ENCODE measurements around the gene RAB3IL1.

The RAB3IL1 gene

GRCh38 chr11:61901397-61901796, 16.0 kb downstream of the RAB3IL1 start:
- H3K9ac ChIP-seq (ENCODE audit: low read length): no peak overlapping the region
- no peak overlapping the region for H2AFZ ChIP-seq (ENCODE audit: low read depth, low read length)
- H3K79me2 ChIP-seq (ENCODE audit: low read length): no peaks in the 10 kb centered on the region
- no peaks in the 10 kb centered on the region for H4K20me1 ChIP-seq (ENCODE audit: insufficient read depth, low read length)
- no peak for TF ChIP-seq EZH2phosphoT487 (IDR thresholded peaks at IDR 0.05; ENCODE audit: low read depth)
- TF ChIP-seq CTCF (IDR thresholded peaks at IDR 0.05; ENCODE audit: low read depth, low read length): no peak
- H3K9me3 ChIP-seq (ENCODE audit: insufficient read depth, low read length): no peaks in the 10 kb centered on the region
- no peak overlapping the region for H3K4me3 ChIP-seq (ENCODE audit: low read length)
- H3K4me1 ChIP-seq (ENCODE audit: low read length): peaks cover 6% of the 10 kb centered on the region; the same call in 1 of the 2 replicates
- H3K27ac ChIP-seq (ENCODE audit: low read length): no peak overlapping the region
- H3K36me3 ChIP-seq (replicated peaks; ENCODE audit: low read depth, low read length): no peaks in the 10 kb centered on the region
- H3K27me3 ChIP-seq (ENCODE audit: low read depth, low read length): no peaks in the 10 kb centered on the region
- H3K4me2 ChIP-seq (ENCODE audit: low read length): no peak overlapping the region

GRCh38 chr11:61900251-61900650, 17.1 kb downstream of the RAB3IL1 start:
- Histone ChIP-seq H3K4me2 (ENCODE audit: low read length) (no peak overlapping the region), H3K9ac (ENCODE audit: low read length) (no peak overlapping the region), H2AFZ (ENCODE audit: low read depth, low read length) (no peak overlapping the region), H3K4me3 (ENCODE audit: low read length) (no peak overlapping the region), H4K20me1 (ENCODE audit: insufficient read depth, low read length) (no peaks in the 10 kb centered on the region), H3K4me1 (ENCODE audit: low read length) (peaks cover 6% of the 10 kb centered on the region; the same call in 1 of the 2 replicates), H3K27ac (ENCODE audit: low read length) (no peak overlapping the region), H3K36me3 (replicated peaks; ENCODE audit: low read depth, low read length) (no peaks in the 10 kb centered on the region), H3K27me3 (ENCODE audit: low read depth, low read length) (no peaks in the 10 kb centered on the region), H3K9me3 (ENCODE audit: insufficient read depth, low read length) (no peaks in the 10 kb centered on the region), H3K79me2 (ENCODE audit: low read length) (no peaks in the 10 kb centered on the region)
- TF ChIP-seq EZH2phosphoT487 (IDR thresholded peaks at IDR 0.05; ENCODE audit: low read depth) (no peak), CTCF (IDR thresholded peaks at IDR 0.05; ENCODE audit: low read depth, low read length) (no peak)

- H4K20me1 ChIP-seq (ENCODE audit: insufficient read depth, low read length): no peaks in the 10 kb centered on the region
- no peaks in the 10 kb centered on the region for H3K27me3 ChIP-seq (ENCODE audit: low read depth, low read length)
- H3K4me3 ChIP-seq (ENCODE audit: low read length): peak overlapping the region; percentile 23; the same call in 1 of the 2 replicates
- H3K36me3 ChIP-seq (replicated peaks; ENCODE audit: low read depth, low read length): no peaks in the 10 kb centered on the region
- no peaks in the 10 kb centered on the region for H3K79me2 ChIP-seq (ENCODE audit: low read length)
- peak overlapping the region; percentile 90 for H2AFZ ChIP-seq (ENCODE audit: low read depth, low read length)
- TF ChIP-seq EZH2phosphoT487 (IDR thresholded peaks at IDR 0.05; ENCODE audit: low read depth) (no peak), CTCF (IDR thresholded peaks at IDR 0.05; ENCODE audit: low read depth, low read length) (peak; percentile 99)
- peaks cover 6% of the 10 kb centered on the region; the same call in 1 of the 2 replicates for H3K4me1 ChIP-seq (ENCODE audit: low read length)
- peak overlapping the region; percentile 55 for H3K4me2 ChIP-seq (ENCODE audit: low read length)
- H3K9me3 ChIP-seq (ENCODE audit: insufficient read depth, low read length): no peaks in the 10 kb centered on the region
- no peak overlapping the region for H3K27ac ChIP-seq (ENCODE audit: low read length)
- H3K9ac ChIP-seq (ENCODE audit: low read length): no peak overlapping the region
These were observed 18.1 kb downstream of the RAB3IL1 start for GRCh38 chr11:61899146-61899841.

- Histone ChIP-seq H3K9me3 (ENCODE audit: insufficient read depth, low read length) (no peaks in the 10 kb centered on the region), H3K27ac (ENCODE audit: low read length) (no peak overlapping the region), H3K36me3 (replicated peaks; ENCODE audit: low read depth, low read length) (no peaks in the 10 kb centered on the region), H3K27me3 (ENCODE audit: low read depth, low read length) (peaks cover 1% of the 10 kb centered on the region; the same call in 1 of the 2 replicates), H3K4me2 (ENCODE audit: low read length) (no peak overlapping the region), H3K79me2 (ENCODE audit: low read length) (no peaks in the 10 kb centered on the region), H4K20me1 (ENCODE audit: insufficient read depth, low read length) (no peaks in the 10 kb centered on the region), H2AFZ (ENCODE audit: low read depth, low read length) (peak overlapping the region; percentile 36; the same call in 1 of the 2 replicates), H3K4me3 (ENCODE audit: low read length) (no peak overlapping the region), H3K4me1 (ENCODE audit: low read length) (peaks cover 6% of the 10 kb centered on the region; the same call in 1 of the 2 replicates), H3K9ac (ENCODE audit: low read length) (no peak overlapping the region)
- no peak for TF ChIP-seq EZH2phosphoT487 (IDR thresholded peaks at IDR 0.05; ENCODE audit: low read depth)
- no peak for TF ChIP-seq CTCF (IDR thresholded peaks at IDR 0.05; ENCODE audit: low read depth, low read length)
These were observed 19.2 kb downstream of the RAB3IL1 start for GRCh38 chr11:61898247-61898582.

Measured in OCI-LY3 (cell line).